WTC11 (cell line): ENCODE data around the gene ABCA1. TPM values are rescaled to one million over a fixed set of nuclear protein-coding genes. Genes with fewer than 3 reads are reported as not detected.

ENCODE experiments used
- ATAC-seq: fragments of 200-7000 bp; cut with Tn5 transposase; 2 replicates; pipeline ENCODE4 v1.10.0; 2021; ENCODE audit warnings: mild to moderate bottlenecking, moderate library complexity
- CTCF ChIA-PET: fragments of 300-600 bp; sonication (Branson Sonifier 250); formaldehyde crosslinking; loops from one replicate; lab custom pipeline; 2021; ENCODE audit warnings: antibody characterized with exemption; lab: Charles Lee
- POLR2A ChIA-PET: fragments of 350-600 bp; sonication (Branson Sonifier 250); formaldehyde crosslinking; loops from one replicate; lab custom pipeline; 2021; ENCODE audit warnings: antibody characterized with exemption; lab: Charles Lee
- DNase-seq: peaks from one replicate; pipeline ENCODE4 v3.0.0; 2021; ENCODE audit warnings: low spot score
- H3K27ac Mint-ChIP-seq: 2 replicates; pipeline ENCODE4 v1.8.0; 2021; ENCODE audit warnings: mixed read lengths
- H3K27me3 Mint-ChIP-seq: 2 replicates; pipeline ENCODE4 v1.8.0; 2021; ENCODE audit warnings: low read depth, mild to moderate bottlenecking, moderate library complexity, mixed read lengths
- H3K36me3 Mint-ChIP-seq: 2 replicates; pipeline ENCODE4 v1.8.0; 2021; ENCODE audit warnings: mixed read lengths
- H3K4me1 Mint-ChIP-seq: 2 replicates; pipeline ENCODE4 v1.8.0; 2022; ENCODE audit warnings: mixed read lengths
- H3K4me3 Mint-ChIP-seq: 2 replicates; pipeline ENCODE4 v1.8.0; 2021; ENCODE audit warnings: mild to moderate bottlenecking, moderate library complexity, mixed read lengths
- H3K9me3 Mint-ChIP-seq: 2 replicates; pipeline ENCODE4 v1.8.0; 2021; ENCODE audit warnings: mixed read lengths
- ATF1 ChIP-seq: sonication (generic); formaldehyde crosslinking; IDR thresholded peaks from 2 replicates; pipeline ENCODE4 v1.8.1; 2023; ENCODE audit warnings: mild to moderate bottlenecking, moderate library complexity, missing genetic modification reagents
- CBFB ChIP-seq: sonication (generic); formaldehyde crosslinking; IDR thresholded peaks from 2 replicates; pipeline ENCODE4 v1.8.1; 2022; ENCODE audit warnings: mild to moderate bottlenecking, low read depth, missing genetic modification reagents
- CDX4 ChIP-seq: fragments of 250-450 bp; sonication (Bioruptor Pico); IDR thresholded peaks from 2 replicates; pipeline ENCODE4 v1.9.0; 2021; ENCODE audit warnings: moderate library complexity, mild to moderate bottlenecking, inconsistent platforms, borderline replicate concordance
- CREM ChIP-seq: sonication (generic); formaldehyde crosslinking; IDR thresholded peaks from 2 replicates; pipeline ENCODE4 v1.8.1; 2022; ENCODE audit warnings: mild to moderate bottlenecking, missing genetic modification reagents, moderate library complexity
- E2F4 ChIP-seq: sonication (generic); formaldehyde crosslinking; IDR thresholded peaks from 2 replicates; pipeline ENCODE4 v1.8.1; 2022; ENCODE audit warnings: low read depth, mild to moderate bottlenecking, moderate library complexity, missing genetic modification reagents, borderline replicate concordance
- E2F5 ChIP-seq: sonication (generic); formaldehyde crosslinking; IDR thresholded peaks from 2 replicates; pipeline ENCODE4 v1.8.1; 2022; ENCODE audit warnings: mild to moderate bottlenecking, moderate library complexity, missing genetic modification reagents
- ETV6 ChIP-seq: sonication (generic); formaldehyde crosslinking; IDR thresholded peaks from 2 replicates; pipeline ENCODE4 v1.8.1; 2022; ENCODE audit warnings: mild to moderate bottlenecking, missing genetic modification reagents
- FOXP1 ChIP-seq: sonication (generic); formaldehyde crosslinking; IDR thresholded peaks from 2 replicates; pipeline ENCODE4 v1.8.0; 2022; ENCODE audit warnings: missing genetic modification reagents, mild to moderate bottlenecking, moderate library complexity, borderline replicate concordance
- GABPB1 ChIP-seq: sonication (generic); formaldehyde crosslinking; IDR thresholded peaks from 2 replicates; pipeline ENCODE4 v1.8.1; 2023; ENCODE audit warnings: mild to moderate bottlenecking, missing genetic modification reagents
- JUN ChIP-seq: sonication (generic); formaldehyde crosslinking; IDR thresholded peaks from 2 replicates; pipeline ENCODE4 v1.8.0; 2023; ENCODE audit warnings: mild to moderate bottlenecking, missing genetic modification reagents
- MXD4 ChIP-seq: fragments of 250-450 bp; sonication (Bioruptor Pico); IDR thresholded peaks from 2 replicates; pipeline ENCODE4 v1.8.0; 2021; ENCODE audit warnings: mild to moderate bottlenecking, moderate library complexity, borderline replicate concordance
- MYBL2 ChIP-seq: sonication (generic); formaldehyde crosslinking; IDR thresholded peaks from 2 replicates; pipeline ENCODE4 v1.8.1; 2023; ENCODE audit warnings: mild to moderate bottlenecking, moderate library complexity, missing genetic modification reagents
- NR3C1 ChIP-seq: sonication (generic); formaldehyde crosslinking; conservative IDR thresholded peaks from 2 replicates; pipeline ENCODE4 v1.8.1; 2023; ENCODE audit warnings: low read depth, mild to moderate bottlenecking, missing genetic modification reagents
- PREB ChIP-seq: sonication (generic); formaldehyde crosslinking; IDR thresholded peaks from 2 replicates; pipeline ENCODE4 v1.8.1; 2022; ENCODE audit warnings: mild to moderate bottlenecking, missing genetic modification reagents, moderate library complexity, borderline replicate concordance
- SP1 ChIP-seq: sonication (generic); formaldehyde crosslinking; conservative IDR thresholded peaks from 2 replicates; pipeline ENCODE4 v1.8.1; 2022; ENCODE audit warnings: missing genetic modification reagents
- TCF7 ChIP-seq: sonication (generic); formaldehyde crosslinking; IDR thresholded peaks from 2 replicates; pipeline ENCODE4 v1.8.0; 2022; ENCODE audit warnings: mild to moderate bottlenecking, low read depth, missing genetic modification reagents, moderate library complexity
- TEAD4 ChIP-seq: sonication (generic); formaldehyde crosslinking; IDR thresholded peaks from 2 replicates; pipeline ENCODE4 v1.8.0; 2022; ENCODE audit warnings: mild to moderate bottlenecking, missing genetic modification reagents
- ZNF232 ChIP-seq: sonication (generic); formaldehyde crosslinking; IDR thresholded peaks from 2 replicates; pipeline ENCODE4 v1.8.0; 2022; ENCODE audit warnings: mild to moderate bottlenecking, missing genetic modification reagents
- ZNF396 ChIP-seq: fragments of 250-450 bp; sonication (Bioruptor Pico); IDR thresholded peaks from 2 replicates; pipeline ENCODE4 v1.8.0; 2021; ENCODE audit warnings: mild to moderate bottlenecking, moderate library complexity, borderline replicate concordance
- ZNF425 ChIP-seq: fragments of 250-450 bp; sonication (Bioruptor Pico); conservative IDR thresholded peaks from 2 replicates; pipeline ENCODE4 v1.9.0; 2021; ENCODE audit warnings: mild to moderate bottlenecking
- total RNA-seq: library from RNA; stranded (reverse); gene quantifications from 3 replicates; pipeline ENCODE4 v1.2.3, GENCODE V29; 2021

The ABCA1 gene
- total RNA-seq, 1 experiment from 2014 or later = 7.8 TPM

GRCh38 chr9:104778802-104779201 lies 149.2 kb downstream of the ABCA1 start:
- ChIA-PET POLR2A (interaction anchor here (0.7 kb wide), 2 partner anchors 624 to 1207 kb away, joined by 6 to 7 read pairs; no protein-coding TSS in a partner anchor), CTCF (no interaction called here)
- no peaks in the 10 kb centered on the region for H3K27me3 Mint-ChIP-seq
- no peaks in the 10 kb centered on the region for H3K4me1 Mint-ChIP-seq
- no peak for TF ChIP-seq ZNF232 (CRISPR knock-in tag)
- no peak for TF ChIP-seq NR3C1
- no peak for TF ChIP-seq ATF1
- TF ChIP-seq FOXP1 (CRISPR knock-in tag) = no peak
- TF ChIP-seq ETV6 = no peak
- no peak for TF ChIP-seq ZNF396
- TF ChIP-seq JUN = no peak
- TF ChIP-seq CDX4 (CRISPR knock-in tag) = no peak
- no peak for TF ChIP-seq MXD4 (CRISPR knock-in tag)
- no peak for TF ChIP-seq CBFB
- no peak for TF ChIP-seq E2F4 (CRISPR knock-in tag)
- TF ChIP-seq CREM (CRISPR knock-in tag) = no peak
- no peak for TF ChIP-seq SP1
- TF ChIP-seq E2F5 (CRISPR knock-in tag) = no peak
- no peak for TF ChIP-seq MYBL2
- TF ChIP-seq ZNF425 (CRISPR knock-in tag) = no peak
- no peak for TF ChIP-seq PREB
- no peak for TF ChIP-seq TCF7 (CRISPR knock-in tag)
- H3K36me3 Mint-ChIP-seq = no peaks in the 10 kb centered on the region
- H3K27ac Mint-ChIP-seq = no peak overlapping the region
- no peak overlapping the region for H3K4me3 Mint-ChIP-seq
- ATAC-seq = no peak
- DNase-seq = no peak
- no peaks in the 10 kb centered on the region for H3K9me3 Mint-ChIP-seq

GRCh38 chr9:104776797-104777196 lies 151.2 kb downstream of the ABCA1 start:
- Mint-ChIP-seq H3K9me3 (no peaks in the 10 kb centered on the region), H3K4me1 (no peaks in the 10 kb centered on the region), H3K27me3 (no peaks in the 10 kb centered on the region), H3K36me3 (no peaks in the 10 kb centered on the region), H3K4me3 (no peak overlapping the region), H3K27ac (no peak overlapping the region)
- POLR2A ChIA-PET = no interaction called here
- CTCF ChIA-PET = no interaction called here
- DNase-seq (no peak), ATAC-seq (no peak)
- no peak for TF ChIP-seq TEAD4 (CRISPR knock-in tag)
- TF ChIP-seq GABPB1 (CRISPR knock-in tag) = no peak
